ENCODE data around the gene MARVELD3.

MARVELD3 gene

GRCh38 chr16:71623597-71623996 is 2.4 kb upstream of the MARVELD3 start:
- no peak for DNase-seq

- DNase-seq = no peak
Observed at GRCh38 chr16:71625113-71625850, 702 bp upstream of the MARVELD3 start.

- DNase-seq = no peak
Observed at GRCh38 chr16:71626858-71627213, 852 bp downstream of the MARVELD3 start.

- DNase-seq = no peak
Observed at GRCh38 chr16:71627731-71628181, 1.8 kb downstream of the MARVELD3 start.

GRCh38 chr16:71628810-71629209 is 2.8 kb downstream of the MARVELD3 start:
- DNase-seq = no peak

GRCh38 chr16:71629278-71630016 is 3.5 kb downstream of the MARVELD3 start:
- no peak for DNase-seq

GRCh38 chr16:71630808-71631207 is 4.8 kb downstream of the MARVELD3 start:
- no peak for DNase-seq

GRCh38 chr16:71631776-71632175 is 5.8 kb downstream of the MARVELD3 start:
- no peak for DNase-seq

GRCh38 chr16:71635632-71636031 is 9.6 kb downstream of the MARVELD3 start:
- DNase-seq = no peak

- no peak for DNase-seq
Observed at GRCh38 chr16:71637398-71637797, 11.4 kb downstream of the MARVELD3 start.

GRCh38 chr16:71645450-71645849 is 19.5 kb downstream of the MARVELD3 start:
- DNase-seq = peak; percentile 12

- DNase-seq = no peak
Observed at GRCh38 chr16:71647391-71647790, 21.4 kb downstream of the MARVELD3 start.

GRCh38 chr16:71648162-71648561 is 22.2 kb downstream of the MARVELD3 start:
- DNase-seq = no peak

- no peak for DNase-seq
Observed at GRCh38 chr16:71648921-71649320, 22.9 kb downstream of the MARVELD3 start.

- DNase-seq = no peak
Observed at GRCh38 chr16:71649704-71650103, 23.7 kb downstream of the MARVELD3 start.

- DNase-seq = no peak
Observed at GRCh38 chr16:71658771-71659170, 32.8 kb downstream of the MARVELD3 start.

GRCh38 chr16:71659471-71659870 is 33.5 kb downstream of the MARVELD3 start:
- DNase-seq = no peak

GRCh38 chr16:71666264-71666663 is 40.3 kb downstream of the MARVELD3 start:
- DNase-seq = no peak

GRCh38 chr16:71666928-71667707 is 41.1 kb downstream of the MARVELD3 start:
- DNase-seq = no peak

- no peak for DNase-seq
Observed at GRCh38 chr16:71669926-71670536, 44.0 kb downstream of the MARVELD3 start.

- DNase-seq = no peak
Observed at GRCh38 chr16:71670537-71670936, 44.6 kb downstream of the MARVELD3 start.

- DNase-seq = no peak
Observed at GRCh38 chr16:71671165-71671564, 45.2 kb downstream of the MARVELD3 start.

- no peak for DNase-seq
Observed at GRCh38 chr16:71672125-71672524, 46.1 kb downstream of the MARVELD3 start.

Data from NCI-H1694 treated with DMSO at 0.1 percent for 48 hours (cell line).